T-helper 2 cell treated with Interferon-gamma antibody and Interleukin-4, amounts not matched to agents 5 μg/mL and 100 μg/mL, for 36 hours (primary cell): ENCODE measurements around the gene ATP13A5.

Experiments
- DNase-seq: peaks from one replicate; pipeline ENCODE4 v3.0.0; 2021; ENCODE audit warnings: low spot score
- H3K27ac Mint-ChIP-seq: one replicate; pipeline ENCODE4 v1.8.0; 2021; ENCODE audit warnings: mild to moderate bottlenecking, mixed read lengths
- H3K27me3 Mint-ChIP-seq: one replicate; pipeline ENCODE4 v1.8.0; 2021; ENCODE audit warnings: low read depth, mixed read lengths
- H3K36me3 Mint-ChIP-seq: one replicate; pipeline ENCODE4 v1.8.0; 2021; ENCODE audit warnings: low read depth, mixed read lengths
- H3K4me1 Mint-ChIP-seq: one replicate; pipeline ENCODE4 v1.8.0; 2021; ENCODE audit warnings: low read depth, mixed read lengths
- H3K4me3 Mint-ChIP-seq: one replicate; pipeline ENCODE4 v1.8.0; 2022; ENCODE audit warnings: mild to moderate bottlenecking, moderate library complexity, mixed read lengths
- H3K9me3 Mint-ChIP-seq: one replicate; pipeline ENCODE4 v1.8.0; 2021; ENCODE audit warnings: mixed read lengths

Gene ATP13A5

DNA sequence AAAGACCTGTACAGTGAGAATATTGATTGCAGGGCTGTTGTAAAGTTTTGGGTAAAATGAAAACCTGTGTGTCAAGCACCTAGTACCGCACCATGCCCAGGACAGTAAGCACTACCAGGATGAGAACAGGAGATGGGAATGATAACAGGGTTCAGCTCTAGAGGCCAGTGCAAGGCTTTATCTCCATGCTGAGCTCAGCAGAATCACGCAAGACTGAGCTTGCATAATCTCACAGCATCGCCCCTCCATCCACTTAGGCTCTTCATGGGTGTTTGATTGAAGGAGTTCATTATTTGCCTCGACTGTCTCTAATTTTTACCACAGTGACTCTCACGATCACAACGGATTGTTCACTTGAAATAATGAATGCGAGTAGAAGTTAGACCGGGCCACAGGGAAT, 2.9 kb downstream of the ATP13A5 start:
- H3K4me3 Mint-ChIP-seq: no peak overlapping the region
- H3K36me3 Mint-ChIP-seq: no peaks in the 10 kb centered on the region
- no peak for DNase-seq
- peaks cover 8% of the 10 kb centered on the region for H3K27me3 Mint-ChIP-seq
- no peak overlapping the region for H3K27ac Mint-ChIP-seq
- no peaks in the 10 kb centered on the region for H3K9me3 Mint-ChIP-seq
- peaks cover 11% of the 10 kb centered on the region for H3K4me1 Mint-ChIP-seq

GRCh38 chr3:193372783-193373182, 5.8 kb downstream of the ATP13A5 start:
- H3K4me3 Mint-ChIP-seq: no peak overlapping the region
- H3K9me3 Mint-ChIP-seq: no peaks in the 10 kb centered on the region
- no peaks in the 10 kb centered on the region for H3K36me3 Mint-ChIP-seq
- H3K4me1 Mint-ChIP-seq: peaks cover 11% of the 10 kb centered on the region
- H3K27me3 Mint-ChIP-seq: peaks cover 8% of the 10 kb centered on the region
- no peak overlapping the region for H3K27ac Mint-ChIP-seq
- DNase-seq: no peak

DNA sequence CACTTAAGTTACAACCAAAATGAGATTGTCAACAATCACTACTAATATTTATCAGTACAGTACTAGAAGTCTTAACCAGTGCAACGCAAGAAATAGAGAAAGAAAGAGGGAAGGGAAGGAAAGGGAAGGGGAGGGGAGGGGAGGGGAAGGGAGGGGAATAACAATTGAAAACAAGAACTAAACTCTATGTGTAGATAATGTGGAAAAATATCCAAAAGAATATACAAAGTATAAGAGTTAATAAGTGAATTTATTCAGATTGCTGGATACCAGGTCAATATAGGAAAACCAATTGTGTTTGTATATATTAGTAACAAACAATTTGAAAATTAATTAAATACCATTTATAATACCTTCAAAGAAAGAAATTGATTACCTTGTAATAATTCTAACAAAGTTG, 10.7 kb downstream of the ATP13A5 start:
- Mint-ChIP-seq H3K36me3 (no peaks in the 10 kb centered on the region), H3K4me1 (peaks cover 6% of the 10 kb centered on the region), H3K9me3 (no peaks in the 10 kb centered on the region), H3K4me3 (no peak overlapping the region), H3K27me3 (peaks cover 12% of the 10 kb centered on the region), H3K27ac (no peak overlapping the region)
- DNase-seq: no peak

- Mint-ChIP-seq H3K4me1 (no peaks in the 10 kb centered on the region), H3K36me3 (no peaks in the 10 kb centered on the region), H3K27ac (no peak overlapping the region), H3K27me3 (no peaks in the 10 kb centered on the region), H3K9me3 (no peaks in the 10 kb centered on the region), H3K4me3 (no peak overlapping the region)
- no peak for DNase-seq
Measured at GRCh38 chr3:193357291-193357690, 21.3 kb downstream of the ATP13A5 start.

DNA sequence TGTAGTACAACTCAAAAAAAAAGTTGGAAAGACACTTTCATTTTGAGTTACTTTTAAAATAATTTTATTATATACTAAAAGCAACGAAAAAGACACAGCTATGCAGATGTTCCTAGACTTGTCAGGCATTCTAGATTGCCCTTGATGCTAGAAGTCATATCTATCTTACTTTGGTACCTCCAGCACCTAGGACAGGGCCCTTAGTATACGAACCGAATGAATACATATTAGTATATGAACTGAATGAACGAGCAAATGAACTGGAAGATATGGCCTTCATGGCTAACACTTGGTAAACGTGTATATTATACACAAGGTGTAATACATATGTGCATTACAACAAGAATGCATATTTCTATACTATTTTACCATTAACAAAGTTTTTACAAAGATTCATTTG, 24.1 kb downstream of the ATP13A5 start:
- H3K36me3 Mint-ChIP-seq: no peaks in the 10 kb centered on the region
- no peak overlapping the region for H3K4me3 Mint-ChIP-seq
- H3K4me1 Mint-ChIP-seq: no peaks in the 10 kb centered on the region
- no peaks in the 10 kb centered on the region for H3K9me3 Mint-ChIP-seq
- peaks cover 2% of the 10 kb centered on the region for H3K27me3 Mint-ChIP-seq
- DNase-seq: no peak
- H3K27ac Mint-ChIP-seq: no peak overlapping the region

DNA sequence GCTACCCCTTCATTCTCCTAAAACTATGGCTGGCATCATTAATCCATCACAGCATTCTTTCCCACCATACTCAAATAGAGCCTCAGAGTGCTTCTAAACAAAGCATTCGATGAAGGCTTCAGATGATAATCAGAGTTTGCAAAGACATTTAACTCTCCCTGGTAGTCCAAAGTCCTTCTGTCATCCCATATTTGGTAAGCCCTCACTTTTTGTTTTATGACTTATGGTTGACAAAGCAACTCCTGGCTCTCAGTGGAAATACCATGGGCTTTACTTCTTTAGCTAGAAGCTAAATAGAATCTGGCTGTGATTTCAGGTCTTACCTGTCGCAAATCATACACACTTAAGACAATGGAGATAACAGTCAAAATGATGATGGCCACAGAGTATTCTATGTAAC, 27.8 kb downstream of the ATP13A5 start:
- Mint-ChIP-seq H3K27me3 (peaks cover 2% of the 10 kb centered on the region), H3K4me3 (no peak overlapping the region), H3K9me3 (no peaks in the 10 kb centered on the region), H3K36me3 (no peaks in the 10 kb centered on the region), H3K4me1 (no peaks in the 10 kb centered on the region), H3K27ac (no peak overlapping the region)
- DNase-seq: no peak

- Mint-ChIP-seq H3K4me3 (no peak overlapping the region), H3K27me3 (peaks cover 2% of the 10 kb centered on the region), H3K4me1 (no peaks in the 10 kb centered on the region), H3K36me3 (no peaks in the 10 kb centered on the region), H3K27ac (no peak overlapping the region), H3K9me3 (no peaks in the 10 kb centered on the region)
- DNase-seq: no peak
Measured at GRCh38 chr3:193348686-193349085, 29.9 kb downstream of the ATP13A5 start.

- Mint-ChIP-seq H3K36me3 (no peaks in the 10 kb centered on the region), H3K27ac (no peak overlapping the region), H3K4me3 (no peak overlapping the region), H3K4me1 (no peaks in the 10 kb centered on the region), H3K9me3 (no peaks in the 10 kb centered on the region), H3K27me3 (peaks cover 2% of the 10 kb centered on the region)
- no peak for DNase-seq
Measured at GRCh38 chr3:193347521-193348501, 30.7 kb downstream of the ATP13A5 start.

GRCh38 chr3:193346259-193346658, 32.3 kb downstream of the ATP13A5 start:
- Mint-ChIP-seq H3K4me1 (no peaks in the 10 kb centered on the region), H3K36me3 (no peaks in the 10 kb centered on the region), H3K9me3 (no peaks in the 10 kb centered on the region), H3K27me3 (peaks cover 2% of the 10 kb centered on the region), H3K27ac (no peak overlapping the region), H3K4me3 (no peak overlapping the region)
- DNase-seq: no peak

DNA sequence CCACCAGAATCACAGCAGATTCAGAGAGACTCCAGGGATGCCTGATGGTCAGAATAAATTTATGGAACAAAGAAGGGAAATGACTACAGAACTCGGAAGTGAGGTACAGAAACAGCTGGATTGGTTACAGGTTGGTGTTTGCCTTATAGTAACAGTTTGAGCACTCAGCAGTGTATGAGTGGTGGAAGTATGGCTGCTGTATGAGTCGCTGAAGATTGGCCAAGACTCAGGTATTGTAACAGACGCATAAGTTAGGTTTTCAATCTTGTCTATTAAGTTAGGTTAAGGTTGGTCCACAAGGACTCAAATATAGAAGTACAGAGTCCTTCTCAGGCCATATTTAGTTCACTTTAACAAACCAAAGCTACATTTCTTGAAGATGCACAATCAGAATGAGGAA, 33.1 kb downstream of the ATP13A5 start:
- no peak for DNase-seq
- Mint-ChIP-seq H3K27me3 (peaks cover 2% of the 10 kb centered on the region), H3K4me3 (no peak overlapping the region), H3K9me3 (no peaks in the 10 kb centered on the region), H3K27ac (no peak overlapping the region), H3K36me3 (no peaks in the 10 kb centered on the region), H3K4me1 (no peaks in the 10 kb centered on the region)

DNA sequence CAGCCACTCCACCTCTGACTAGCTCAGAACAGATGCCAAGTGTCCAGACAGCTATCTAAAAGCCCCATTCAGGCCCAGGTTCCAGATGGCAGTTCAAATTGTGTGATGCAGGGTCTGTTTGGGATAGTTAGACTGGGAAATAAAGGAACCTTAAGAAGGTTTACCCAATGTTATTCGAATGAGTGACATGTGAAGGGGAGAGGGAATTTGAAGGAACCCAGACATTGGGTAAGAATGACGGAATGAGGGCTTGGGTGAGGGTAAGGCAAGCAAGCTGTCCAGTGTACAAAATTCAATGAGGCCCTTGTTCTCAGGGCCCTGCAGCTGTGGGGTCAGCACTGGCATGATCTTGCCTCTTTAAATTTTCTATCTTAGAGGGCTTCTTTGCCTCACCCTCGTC, 34.1 kb downstream of the ATP13A5 start:
- Mint-ChIP-seq H3K4me1 (no peaks in the 10 kb centered on the region), H3K9me3 (no peaks in the 10 kb centered on the region), H3K36me3 (no peaks in the 10 kb centered on the region), H3K27ac (no peak overlapping the region), H3K27me3 (peaks cover 1% of the 10 kb centered on the region), H3K4me3 (no peak overlapping the region)
- DNase-seq: no peak

GRCh38 chr3:193343726-193344222, 34.8 kb downstream of the ATP13A5 start:
- H3K9me3 Mint-ChIP-seq: no peaks in the 10 kb centered on the region
- H3K4me1 Mint-ChIP-seq: no peaks in the 10 kb centered on the region
- no peaks in the 10 kb centered on the region for H3K27me3 Mint-ChIP-seq
- no peak for DNase-seq
- H3K36me3 Mint-ChIP-seq: no peaks in the 10 kb centered on the region
- no peak overlapping the region for H3K27ac Mint-ChIP-seq
- H3K4me3 Mint-ChIP-seq: no peak overlapping the region

GRCh38 chr3:193342551-193342950, 36.0 kb downstream of the ATP13A5 start:
- no peak overlapping the region for H3K27ac Mint-ChIP-seq
- H3K4me1 Mint-ChIP-seq: no peaks in the 10 kb centered on the region
- no peak for DNase-seq
- H3K27me3 Mint-ChIP-seq: no peaks in the 10 kb centered on the region
- no peaks in the 10 kb centered on the region for H3K36me3 Mint-ChIP-seq
- H3K4me3 Mint-ChIP-seq: no peak overlapping the region
- H3K9me3 Mint-ChIP-seq: no peaks in the 10 kb centered on the region

DNA sequence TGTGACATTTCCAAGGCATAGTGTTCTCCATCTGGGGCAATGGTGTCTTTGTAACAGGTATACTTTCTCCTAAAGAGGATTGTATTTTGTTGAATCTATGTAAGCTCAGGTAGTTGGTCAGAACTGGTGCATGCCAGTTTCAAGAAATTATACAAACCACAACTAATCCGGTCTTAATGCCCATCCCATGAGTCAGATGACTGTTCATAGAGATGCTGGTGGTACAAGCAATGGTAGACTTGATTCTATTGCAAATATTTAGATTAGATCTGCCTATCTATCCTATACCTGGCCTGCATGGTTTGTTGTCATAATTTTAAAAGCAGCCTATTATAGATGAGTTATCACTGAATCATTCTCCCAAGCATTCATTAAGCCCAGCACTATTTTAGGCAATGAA, 43.5 kb downstream of the ATP13A5 start:
- Mint-ChIP-seq H3K4me3 (no peak overlapping the region), H3K36me3 (no peaks in the 10 kb centered on the region), H3K27me3 (no peaks in the 10 kb centered on the region), H3K27ac (no peak overlapping the region), H3K9me3 (no peaks in the 10 kb centered on the region), H3K4me1 (no peaks in the 10 kb centered on the region)
- DNase-seq: no peak

DNA sequence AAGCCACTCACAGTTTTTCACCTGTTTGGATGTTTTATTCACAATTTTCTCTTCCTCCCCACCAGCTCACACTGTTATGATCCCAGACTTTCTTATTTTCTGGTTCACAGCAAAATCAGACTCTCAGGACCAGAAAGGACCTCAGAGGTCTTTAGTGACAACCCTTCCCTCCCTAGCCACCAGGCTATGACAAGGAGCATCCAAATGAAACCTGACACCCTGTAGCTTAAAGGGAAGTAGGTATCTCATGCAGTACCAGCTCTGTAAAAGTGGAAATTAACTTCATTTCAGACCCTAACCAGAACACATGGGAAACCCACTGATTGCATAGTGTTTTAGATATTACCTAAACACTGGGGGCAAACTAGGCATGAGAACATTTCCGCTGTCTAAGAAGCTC, 45.3 kb downstream of the ATP13A5 start:
- Mint-ChIP-seq H3K4me3 (no peak overlapping the region), H3K36me3 (no peaks in the 10 kb centered on the region), H3K27ac (no peak overlapping the region), H3K27me3 (no peaks in the 10 kb centered on the region), H3K9me3 (no peaks in the 10 kb centered on the region), H3K4me1 (no peaks in the 10 kb centered on the region)
- no peak for DNase-seq
